ENCODE results near the gene PRRX2. TPM values are rescaled to one million over a fixed set of nuclear protein-coding genes. Genes with fewer than 3 reads are reported as not detected.

Gene PRRX2
- total and polyA plus RNA-seq, 9 of the 15 experiments (the other 6 are each of a cell fraction or from before 2014, with no cell fraction given), result 0.21 TPM; not detected in 8

DNA sequence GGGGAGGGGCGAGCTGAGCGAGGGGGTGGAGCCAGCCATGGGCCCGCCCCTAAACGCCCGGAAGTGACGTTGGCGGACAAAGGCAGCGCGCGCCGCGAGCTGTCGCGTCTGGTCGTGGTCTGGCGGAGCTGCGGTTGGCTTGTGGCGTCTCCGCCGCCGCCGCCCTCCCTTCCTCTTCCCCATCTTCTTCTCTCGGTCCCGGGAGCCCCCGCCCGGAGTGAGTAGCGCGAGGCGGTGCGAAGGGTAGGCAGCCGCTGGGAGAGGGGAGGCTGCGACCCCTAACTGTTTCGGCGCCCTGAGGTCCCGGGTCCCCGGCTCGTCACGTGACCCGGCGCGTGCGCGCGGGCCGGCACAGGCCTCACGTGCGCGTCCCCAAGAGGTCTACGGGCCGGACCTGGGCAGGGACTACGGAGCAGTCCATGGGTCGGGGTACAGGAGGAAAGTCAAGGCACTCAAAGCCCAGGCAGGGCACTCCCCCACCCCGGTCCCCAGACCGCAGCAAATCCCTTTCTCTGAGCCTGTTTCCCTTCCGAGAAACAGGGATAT, 39.3 kb upstream of the PRRX2 start, which contains the start of gene NTMT1 (continued):
- TF ChIP-seq, protein P1, sequence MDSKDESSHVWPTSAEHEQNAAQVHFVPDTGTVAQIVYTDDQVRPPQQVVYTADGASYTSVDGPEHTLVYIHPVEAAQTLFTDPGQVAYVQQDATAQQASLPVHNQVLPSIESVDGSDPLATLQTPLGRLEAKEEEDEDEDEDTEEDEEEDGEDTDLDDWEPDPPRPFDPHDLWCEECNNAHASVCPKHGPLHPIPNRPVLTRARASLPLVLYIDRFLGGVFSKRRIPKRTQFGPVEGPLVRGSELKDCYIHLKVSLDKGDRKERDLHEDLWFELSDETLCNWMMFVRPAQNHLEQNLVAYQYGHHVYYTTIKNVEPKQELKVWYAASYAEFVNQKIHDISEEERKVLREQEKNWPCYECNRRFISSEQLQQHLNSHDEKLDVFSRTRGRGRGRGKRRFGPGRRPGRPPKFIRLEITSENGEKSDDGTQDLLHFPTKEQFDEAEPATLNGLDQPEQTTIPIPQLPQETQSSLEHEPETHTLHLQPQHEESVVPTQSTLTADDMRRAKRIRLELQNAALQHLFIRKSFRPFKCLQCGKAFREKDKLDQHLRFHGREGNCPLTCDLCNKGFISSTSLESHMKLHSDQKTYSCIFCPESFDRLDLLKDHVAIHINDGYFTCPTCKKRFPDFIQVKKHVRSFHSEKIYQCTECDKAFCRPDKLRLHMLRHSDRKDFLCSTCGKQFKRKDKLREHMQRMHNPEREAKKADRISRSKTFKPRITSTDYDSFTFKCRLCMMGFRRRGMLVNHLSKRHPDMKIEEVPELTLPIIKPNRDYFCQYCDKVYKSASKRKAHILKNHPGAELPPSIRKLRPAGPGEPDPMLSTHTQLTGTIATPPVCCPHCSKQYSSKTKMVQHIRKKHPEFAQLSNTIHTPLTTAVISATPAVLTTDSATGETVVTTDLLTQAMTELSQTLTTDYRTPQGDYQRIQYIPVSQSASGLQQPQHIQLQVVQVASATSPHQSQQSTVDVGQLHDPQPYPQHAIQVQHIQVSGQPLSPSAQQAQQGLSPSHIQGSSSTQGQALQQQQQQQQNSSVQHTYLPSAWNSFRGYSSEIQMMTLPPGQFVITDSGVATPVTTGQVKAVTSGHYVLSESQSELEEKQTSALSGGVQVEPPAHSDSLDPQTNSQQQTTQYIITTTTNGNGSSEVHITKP (IDR thresholded peaks at IDR 0.05; ENCODE audit: partially characterized antibody), result peak; percentile 3
- TF ChIP-seq RFX5 (IDR thresholded peaks at IDR 0.05; ENCODE audit: low read depth, low read length), result no peak
- TF ChIP-seq FOXA3 (CRISPR knock-in tag; conservative IDR thresholded peaks at IDR 0.05 in 1 of 2, IDR thresholded peaks at IDR 0.05 in 1 of 2), result 0 out of 4 replicates have a peak, but pooled peaks of 1 of the 2 experiments have one; percentile 64
- TF ChIP-seq, protein P2, sequence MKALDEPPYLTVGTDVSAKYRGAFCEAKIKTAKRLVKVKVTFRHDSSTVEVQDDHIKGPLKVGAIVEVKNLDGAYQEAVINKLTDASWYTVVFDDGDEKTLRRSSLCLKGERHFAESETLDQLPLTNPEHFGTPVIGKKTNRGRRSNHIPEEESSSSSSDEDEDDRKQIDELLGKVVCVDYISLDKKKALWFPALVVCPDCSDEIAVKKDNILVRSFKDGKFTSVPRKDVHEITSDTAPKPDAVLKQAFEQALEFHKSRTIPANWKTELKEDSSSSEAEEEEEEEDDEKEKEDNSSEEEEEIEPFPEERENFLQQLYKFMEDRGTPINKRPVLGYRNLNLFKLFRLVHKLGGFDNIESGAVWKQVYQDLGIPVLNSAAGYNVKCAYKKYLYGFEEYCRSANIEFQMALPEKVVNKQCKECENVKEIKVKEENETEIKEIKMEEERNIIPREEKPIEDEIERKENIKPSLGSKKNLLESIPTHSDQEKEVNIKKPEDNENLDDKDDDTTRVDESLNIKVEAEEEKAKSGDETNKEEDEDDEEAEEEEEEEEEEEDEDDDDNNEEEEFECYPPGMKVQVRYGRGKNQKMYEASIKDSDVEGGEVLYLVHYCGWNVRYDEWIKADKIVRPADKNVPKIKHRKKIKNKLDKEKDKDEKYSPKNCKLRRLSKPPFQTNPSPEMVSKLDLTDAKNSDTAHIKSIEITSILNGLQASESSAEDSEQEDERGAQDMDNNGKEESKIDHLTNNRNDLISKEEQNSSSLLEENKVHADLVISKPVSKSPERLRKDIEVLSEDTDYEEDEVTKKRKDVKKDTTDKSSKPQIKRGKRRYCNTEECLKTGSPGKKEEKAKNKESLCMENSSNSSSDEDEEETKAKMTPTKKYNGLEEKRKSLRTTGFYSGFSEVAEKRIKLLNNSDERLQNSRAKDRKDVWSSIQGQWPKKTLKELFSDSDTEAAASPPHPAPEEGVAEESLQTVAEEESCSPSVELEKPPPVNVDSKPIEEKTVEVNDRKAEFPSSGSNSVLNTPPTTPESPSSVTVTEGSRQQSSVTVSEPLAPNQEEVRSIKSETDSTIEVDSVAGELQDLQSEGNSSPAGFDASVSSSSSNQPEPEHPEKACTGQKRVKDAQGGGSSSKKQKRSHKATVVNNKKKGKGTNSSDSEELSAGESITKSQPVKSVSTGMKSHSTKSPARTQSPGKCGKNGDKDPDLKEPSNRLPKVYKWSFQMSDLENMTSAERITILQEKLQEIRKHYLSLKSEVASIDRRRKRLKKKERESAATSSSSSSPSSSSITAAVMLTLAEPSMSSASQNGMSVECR (CRISPR knock-in tag; IDR thresholded peaks at IDR 0.05), result peak; percentile 92
- TF ChIP-seq, protein P3, sequence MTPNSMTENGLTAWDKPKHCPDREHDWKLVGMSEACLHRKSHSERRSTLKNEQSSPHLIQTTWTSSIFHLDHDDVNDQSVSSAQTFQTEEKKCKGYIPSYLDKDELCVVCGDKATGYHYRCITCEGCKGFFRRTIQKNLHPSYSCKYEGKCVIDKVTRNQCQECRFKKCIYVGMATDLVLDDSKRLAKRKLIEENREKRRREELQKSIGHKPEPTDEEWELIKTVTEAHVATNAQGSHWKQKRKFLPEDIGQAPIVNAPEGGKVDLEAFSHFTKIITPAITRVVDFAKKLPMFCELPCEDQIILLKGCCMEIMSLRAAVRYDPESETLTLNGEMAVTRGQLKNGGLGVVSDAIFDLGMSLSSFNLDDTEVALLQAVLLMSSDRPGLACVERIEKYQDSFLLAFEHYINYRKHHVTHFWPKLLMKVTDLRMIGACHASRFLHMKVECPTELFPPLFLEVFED (CRISPR knock-in tag; conservative IDR thresholded peaks at IDR 0.05), result 0 out of 2 replicates have a peak, but pooled peaks have one; percentile 10
- TF ChIP-seq ATF7 (IDR thresholded peaks at IDR 0.05), result peak; percentile 81
- TF ChIP-seq, protein P4, sequence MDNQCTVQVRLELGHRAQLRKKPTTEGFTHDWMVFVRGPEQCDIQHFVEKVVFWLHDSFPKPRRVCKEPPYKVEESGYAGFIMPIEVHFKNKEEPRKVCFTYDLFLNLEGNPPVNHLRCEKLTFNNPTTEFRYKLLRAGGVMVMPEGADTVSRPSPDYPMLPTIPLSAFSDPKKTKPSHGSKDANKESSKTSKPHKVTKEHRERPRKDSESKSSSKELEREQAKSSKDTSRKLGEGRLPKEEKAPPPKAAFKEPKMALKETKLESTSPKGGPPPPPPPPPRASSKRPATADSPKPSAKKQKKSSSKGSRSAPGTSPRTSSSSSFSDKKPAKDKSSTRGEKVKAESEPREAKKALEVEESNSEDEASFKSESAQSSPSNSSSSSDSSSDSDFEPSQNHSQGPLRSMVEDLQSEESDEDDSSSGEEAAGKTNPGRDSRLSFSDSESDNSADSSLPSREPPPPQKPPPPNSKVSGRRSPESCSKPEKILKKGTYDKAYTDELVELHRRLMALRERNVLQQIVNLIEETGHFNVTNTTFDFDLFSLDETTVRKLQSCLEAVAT (IDR thresholded peaks at IDR 0.05), result peak in 1 of 2 experiments; percentile 65; a peak in 1 of 4 replicates
- TF ChIP-seq TBP (optimal IDR thresholded peaks at IDR 0.05; ENCODE audit: low read depth, low read length), result peak; percentile 74
- peak; percentile 46; the same call in 1 of the 2 replicates for TF ChIP-seq KLF6 (CRISPR knock-in tag; IDR thresholded peaks at IDR 0.05; ENCODE audit: borderline replicate concordance)
- TF ChIP-seq, protein P5, sequence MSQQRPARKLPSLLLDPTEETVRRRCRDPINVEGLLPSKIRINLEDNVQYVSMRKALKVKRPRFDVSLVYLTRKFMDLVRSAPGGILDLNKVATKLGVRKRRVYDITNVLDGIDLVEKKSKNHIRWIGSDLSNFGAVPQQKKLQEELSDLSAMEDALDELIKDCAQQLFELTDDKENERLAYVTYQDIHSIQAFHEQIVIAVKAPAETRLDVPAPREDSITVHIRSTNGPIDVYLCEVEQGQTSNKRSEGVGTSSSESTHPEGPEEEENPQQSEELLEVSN (IDR thresholded peaks at IDR 0.05; ENCODE audit: borderline replicate concordance in 1 of 2, extremely low read depth in 1 of 2, insufficient read depth in 1 of 2, insufficient read length in 1 of 2, low read depth in 1 of 2, low read length in 1 of 2, poor library complexity in 1 of 2, severe bottlenecking in 1 of 2), result peak; percentile 63 to 86
- TF ChIP-seq CTBP1 (IDR thresholded peaks at IDR 0.05; ENCODE audit: borderline replicate concordance), result peak; percentile 78
- peak in 1 of 2 experiments; percentile 95; a peak in 2 of 4 replicates for TF ChIP-seq SIN3A (IDR thresholded peaks at IDR 0.05; ENCODE audit: borderline replicate concordance in 2 of 2, control insufficient read depth in 1 of 2, low read depth in 2 of 2, low read length in 2 of 2)
- TF ChIP-seq TARDBP (IDR thresholded peaks at IDR 0.05), result 0 out of 2 replicates have a peak, but pooled peaks have one; percentile 42

All from K562 (cell line).